Activated CD4-positive, alpha-beta T cell treated with anti-CD3 and anti-CD28 coated beads, Interleukin-2, amount 10 ng/mL, durations not matched to agents 24 days and 14 days (primary cell): ENCODE measurements around the gene CDH12. TPM values are rescaled to one million over a fixed set of nuclear protein-coding genes. Genes with fewer than 3 reads are reported as not detected.

Source experiments
- DNase-seq: peaks from one replicate; pipeline ENCODE4 v3.0.0; 2022
- H3K27ac Mint-ChIP-seq: one replicate; pipeline ENCODE4 v1.8.0; 2022; ENCODE audit warnings: mild to moderate bottlenecking, mixed read lengths
- H3K27me3 Mint-ChIP-seq: one replicate; pipeline ENCODE4 v1.8.0; 2022; ENCODE audit warnings: mixed read lengths
- H3K36me3 Mint-ChIP-seq: one replicate; pipeline ENCODE4 v1.8.0; 2022; ENCODE audit warnings: low read depth, mild to moderate bottlenecking, mixed read lengths
- H3K4me1 Mint-ChIP-seq: one replicate; pipeline ENCODE4 v1.8.0; 2021; ENCODE audit warnings: mixed read lengths
- H3K4me3 Mint-ChIP-seq: one replicate; pipeline ENCODE4 v1.8.0; 2022; ENCODE audit warnings: mild to moderate bottlenecking, moderate library complexity, mixed read lengths
- H3K9me3 Mint-ChIP-seq: one replicate; pipeline ENCODE4 v1.8.0; 2021; ENCODE audit warnings: mixed read lengths
- intact Hi-C: fragments of 100-400 bp; cut with micrococcal nuclease; formaldehyde crosslinking; loops from one replicate; pipeline ENCODE4 v1.15.1; 2023
- total RNA-seq: library from RNA; stranded (reverse); gene quantifications from 2 replicates; pipeline ENCODE4 v1.2.3, GENCODE V29; 2022

CDH12 gene
- total RNA-seq, 1 donor from 2014 or later = not detected

- Mint-ChIP-seq H3K9me3 (no peaks in the 10 kb centered on the region), H3K4me1 (no peaks in the 10 kb centered on the region), H3K4me3 (no peak overlapping the region), H3K27me3 (no peaks in the 10 kb centered on the region), H3K27ac (no peak overlapping the region), H3K36me3 (no peaks in the 10 kb centered on the region)
- no peak for DNase-seq
- intact Hi-C loops = no loop called here
These were observed 124.5 kb downstream of the CDH12 start for GRCh38 chr5:22728610-22729009.

GRCh38 chr5:22722491-22722890 is 130.7 kb downstream of the CDH12 start:
- intact Hi-C loops = no loop called here
- Mint-ChIP-seq H3K4me3 (no peak overlapping the region), H3K27me3 (no peaks in the 10 kb centered on the region), H3K4me1 (no peaks in the 10 kb centered on the region), H3K36me3 (no peaks in the 10 kb centered on the region), H3K27ac (no peak overlapping the region), H3K9me3 (peaks cover 3% of the 10 kb centered on the region)
- no peak for DNase-seq

GRCh38 chr5:22722056-22722455 is 131.1 kb downstream of the CDH12 start:
- H3K27ac Mint-ChIP-seq = no peak overlapping the region
- H3K9me3 Mint-ChIP-seq = peaks cover 7% of the 10 kb centered on the region
- no peaks in the 10 kb centered on the region for H3K36me3 Mint-ChIP-seq
- no peaks in the 10 kb centered on the region for H3K27me3 Mint-ChIP-seq
- no peak overlapping the region for H3K4me3 Mint-ChIP-seq
- H3K4me1 Mint-ChIP-seq = no peaks in the 10 kb centered on the region
- DNase-seq = no peak
- intact Hi-C loops = no loop called here

GRCh38 chr5:22719842-22720241 is 133.3 kb downstream of the CDH12 start:
- Mint-ChIP-seq H3K4me1 (no peaks in the 10 kb centered on the region), H3K27ac (no peak overlapping the region), H3K9me3 (peaks cover 7% of the 10 kb centered on the region), H3K36me3 (no peaks in the 10 kb centered on the region), H3K27me3 (no peaks in the 10 kb centered on the region), H3K4me3 (no peak overlapping the region)
- no peak for DNase-seq
- intact Hi-C loops = no loop called here

- no peaks in the 10 kb centered on the region for H3K9me3 Mint-ChIP-seq
- no peaks in the 10 kb centered on the region for H3K4me1 Mint-ChIP-seq
- no peak overlapping the region for H3K4me3 Mint-ChIP-seq
- intact Hi-C loops = no loop called here
- H3K27me3 Mint-ChIP-seq = no peaks in the 10 kb centered on the region
- H3K27ac Mint-ChIP-seq = no peak overlapping the region
- H3K36me3 Mint-ChIP-seq = no peaks in the 10 kb centered on the region
- no peak for DNase-seq
These were observed 142.5 kb downstream of the CDH12 start for GRCh38 chr5:22710660-22711059.

GRCh38 chr5:22709743-22710142 is 143.4 kb downstream of the CDH12 start:
- Mint-ChIP-seq H3K36me3 (no peaks in the 10 kb centered on the region), H3K27ac (no peak overlapping the region), H3K4me1 (no peaks in the 10 kb centered on the region), H3K9me3 (no peaks in the 10 kb centered on the region), H3K4me3 (no peak overlapping the region), H3K27me3 (no peaks in the 10 kb centered on the region)
- DNase-seq = no peak
- intact Hi-C loops = no loop called here

GRCh38 chr5:22708770-22709328 is 144.3 kb downstream of the CDH12 start:
- no peak overlapping the region for H3K27ac Mint-ChIP-seq
- no peaks in the 10 kb centered on the region for H3K36me3 Mint-ChIP-seq
- no peak for DNase-seq
- H3K4me3 Mint-ChIP-seq = no peak overlapping the region
- no peaks in the 10 kb centered on the region for H3K4me1 Mint-ChIP-seq
- intact Hi-C loops = no loop called here
- H3K9me3 Mint-ChIP-seq = no peaks in the 10 kb centered on the region
- H3K27me3 Mint-ChIP-seq = no peaks in the 10 kb centered on the region

- intact Hi-C loops = no loop called here
- Mint-ChIP-seq H3K4me1 (no peaks in the 10 kb centered on the region), H3K36me3 (no peaks in the 10 kb centered on the region), H3K4me3 (no peak overlapping the region), H3K27me3 (no peaks in the 10 kb centered on the region), H3K27ac (no peak overlapping the region), H3K9me3 (no peaks in the 10 kb centered on the region)
- DNase-seq = no peak
These were observed 146.2 kb downstream of the CDH12 start for GRCh38 chr5:22706901-22707300.

- H3K27me3 Mint-ChIP-seq = no peaks in the 10 kb centered on the region
- intact Hi-C loops = no loop called here
- no peaks in the 10 kb centered on the region for H3K9me3 Mint-ChIP-seq
- no peak overlapping the region for H3K4me3 Mint-ChIP-seq
- no peak for DNase-seq
- no peak overlapping the region for H3K27ac Mint-ChIP-seq
- no peaks in the 10 kb centered on the region for H3K36me3 Mint-ChIP-seq
- H3K4me1 Mint-ChIP-seq = no peaks in the 10 kb centered on the region
These were observed 153.8 kb downstream of the CDH12 start for GRCh38 chr5:22699319-22699718.

GRCh38 chr5:22693121-22693520 is 160.0 kb downstream of the CDH12 start:
- Mint-ChIP-seq H3K27ac (no peak overlapping the region), H3K36me3 (no peaks in the 10 kb centered on the region), H3K4me3 (no peak overlapping the region)

GRCh38 chr5:22683050-22683449 is 170.1 kb downstream of the CDH12 start:
- Mint-ChIP-seq H3K9me3 (no peaks in the 10 kb centered on the region), H3K27me3 (no peaks in the 10 kb centered on the region), H3K36me3 (no peaks in the 10 kb centered on the region), H3K27ac (no peak overlapping the region), H3K4me1 (no peaks in the 10 kb centered on the region), H3K4me3 (no peak overlapping the region)
- DNase-seq = no peak
- intact Hi-C loops = no loop called here

More at GRCh38 chr5:22693121-22693520, 160.0 kb downstream of the CDH12 start:
- no peaks in the 10 kb centered on the region for H3K9me3 Mint-ChIP-seq
- no peaks in the 10 kb centered on the region for H3K27me3 Mint-ChIP-seq
- H3K4me1 Mint-ChIP-seq = no peaks in the 10 kb centered on the region
- no peak for DNase-seq
- intact Hi-C loops = no loop called here

- Mint-ChIP-seq H3K9me3 (peaks cover 4% of the 10 kb centered on the region), H3K4me1 (no peaks in the 10 kb centered on the region), H3K27me3 (no peaks in the 10 kb centered on the region), H3K27ac (no peak overlapping the region), H3K4me3 (no peak overlapping the region), H3K36me3 (no peaks in the 10 kb centered on the region)
- intact Hi-C loops = no loop called here
- DNase-seq = no peak
These were observed 174.3 kb downstream of the CDH12 start for GRCh38 chr5:22678886-22679285.

- H3K4me1 Mint-ChIP-seq = no peaks in the 10 kb centered on the region
- H3K27me3 Mint-ChIP-seq = no peaks in the 10 kb centered on the region
- peaks cover 4% of the 10 kb centered on the region for H3K9me3 Mint-ChIP-seq
- H3K36me3 Mint-ChIP-seq = no peaks in the 10 kb centered on the region
- no peak overlapping the region for H3K27ac Mint-ChIP-seq
- intact Hi-C loops = no loop called here
- H3K4me3 Mint-ChIP-seq = no peak overlapping the region
- no peak for DNase-seq
These were observed 180.0 kb downstream of the CDH12 start for GRCh38 chr5:22673131-22673530.

GRCh38 chr5:22669345-22669744 is 183.8 kb downstream of the CDH12 start:
- no peak overlapping the region for H3K4me3 Mint-ChIP-seq
- H3K27me3 Mint-ChIP-seq = no peaks in the 10 kb centered on the region
- intact Hi-C loops = no loop called here
- peaks cover 3% of the 10 kb centered on the region for H3K9me3 Mint-ChIP-seq
- no peaks in the 10 kb centered on the region for H3K36me3 Mint-ChIP-seq
- H3K27ac Mint-ChIP-seq = no peak overlapping the region
- no peak for DNase-seq
- no peaks in the 10 kb centered on the region for H3K4me1 Mint-ChIP-seq

- H3K4me3 Mint-ChIP-seq = no peak overlapping the region
- no peaks in the 10 kb centered on the region for H3K9me3 Mint-ChIP-seq
- no peaks in the 10 kb centered on the region for H3K4me1 Mint-ChIP-seq
- no peak overlapping the region for H3K27ac Mint-ChIP-seq
- H3K36me3 Mint-ChIP-seq = no peaks in the 10 kb centered on the region
- intact Hi-C loops = no loop called here
- DNase-seq = no peak
- no peaks in the 10 kb centered on the region for H3K27me3 Mint-ChIP-seq
These were observed 187.3 kb downstream of the CDH12 start for GRCh38 chr5:22665801-22666200.
